B cell (primary cell): ENCODE results near the gene BAIAP3. TPM values are rescaled to one million over a fixed set of nuclear protein-coding genes. Genes with fewer than 3 reads are reported as not detected.
"Not testable (repeated sequence)": the region's sequence is repeated elsewhere in the genome, so short reads cannot be mapped to it uniquely, and the experiment has no call there.

Experiments used
- ATAC-seq: fragments of 200-7000 bp; cut with Tn5 transposase; one replicate; pipeline ENCODE4 v1.10.0; 2021; ENCODE audit warnings: low read depth, mild to moderate bottlenecking, moderate number of reproducible peaks, moderate library complexity
- CTCF ChIA-PET: fragments of 350-600 bp; sonication (Branson Sonifier 250); formaldehyde crosslinking; loops from one replicate; lab custom pipeline; 2021; ENCODE audit warnings: antibody characterized with exemption, inconsistent platforms; lab: Charles Lee
- POLR2A ChIA-PET: fragments of 350-600 bp; sonication (Branson Sonifier 250); formaldehyde crosslinking; loops from one replicate; lab custom pipeline; 2021; ENCODE audit warnings: antibody characterized with exemption; lab: Charles Lee
- DNase-seq: peaks from one replicate; pipeline ENCODE4 v3.0.0; 2013
- H2AFZ ChIP-seq: 2 replicates; pipeline ENCODE4 v1.6.1; 2012; ENCODE audit warnings: mild to moderate bottlenecking, low read depth, low read length; ENCODE audit not compliant: insufficient read depth, poor library complexity, severe bottlenecking
- H3K27ac ChIP-seq, 2 donors: 1 replicate in 1 of 2; 2 replicates in 1 of 2; pipeline ENCODE4 v1.5.1; 2012 to 2013; ENCODE audit warnings: low read length in 2 of 2, mild to moderate bottlenecking in 2 of 2, moderate library complexity in 1 of 2
- H3K27me3 ChIP-seq, 4 experiments: fragments of 200-600 bp in 1 of 4; sonication (generic) in 1 of 4; replicated peaks in 1 of 4; 1 replicate in 2 of 4; 2 replicates in 2 of 4; pipeline versions ENCODE4 v1.6.1 to v1.7.0; 2013 to 2016; ENCODE audit warnings: low read length in 3 of 4, mild to moderate bottlenecking in 2 of 4, mixed read lengths in 1 of 4, moderate library complexity in 1 of 4; ENCODE audit not compliant: insufficient read depth in 4 of 4, control insufficient read depth in 3 of 4; ENCODE audit errors: control extremely low read depth in 1 of 4
- H3K36me3 ChIP-seq, 2 experiments: replicated peaks in 1 of 2; 1 replicate in 1 of 2; 2 replicates in 1 of 2; pipeline versions ENCODE4 v1.6.1 to v1.7.1; 2013; ENCODE audit warnings: low read length in 1 of 2; ENCODE audit not compliant: insufficient read depth in 2 of 2, control insufficient read depth in 1 of 2; ENCODE audit errors: control extremely low read depth in 1 of 2, extremely low read depth in 1 of 2
- H3K4me1 ChIP-seq, 2 donors: fragments of 200-600 bp in 1 of 2; sonication (generic) in 1 of 2; 1 replicate in 1 of 2; 2 replicates in 1 of 2; pipeline versions ENCODE4 v1.5.1 to v1.6.1; 2013 to 2017; ENCODE audit warnings: low read length in 2 of 2; ENCODE audit not compliant: control insufficient read depth in 2 of 2, insufficient read depth in 2 of 2
- H3K4me2 ChIP-seq: replicated peaks from 2 replicates; pipeline ENCODE3; 2012; ENCODE audit warnings: mild to moderate bottlenecking, low read depth, low read length; ENCODE audit not compliant: poor library complexity, severe bottlenecking
- H3K4me3 ChIP-seq, 5 experiments: fragments of 200-600 bp in 1 of 5; sonication (generic) in 1 of 5; 1 replicate in 3 of 5; 2 replicates in 2 of 5; pipeline versions ENCODE4 v1.5.1 to v1.7.0; 2011 to 2016; ENCODE audit warnings: low read length in 4 of 5, mild to moderate bottlenecking in 4 of 5, low read depth in 2 of 5, control low read depth in 1 of 5, moderate library complexity in 1 of 5; ENCODE audit not compliant: insufficient read depth in 1 of 5; ENCODE audit errors: control extremely low read depth in 1 of 5, extremely low read depth in 1 of 5
- H3K79me2 ChIP-seq: fragments of 200-600 bp; sonication (generic); one replicate; pipeline ENCODE4 v1.6.0; 2016; ENCODE audit warnings: low read length; ENCODE audit not compliant: control insufficient read depth, insufficient read depth
- H3K9ac ChIP-seq: fragments of 200-600 bp; sonication (generic); 2 replicates; pipeline ENCODE4 v1.6.1; 2017; ENCODE audit warnings: mild to moderate bottlenecking, low read length, moderate library complexity
- H3K9me3 ChIP-seq, 3 donors: one replicate each; pipeline versions ENCODE4 v1.6.1 to v1.7.1; 2013; ENCODE audit warnings: low read length in 2 of 3; ENCODE audit not compliant: control insufficient read depth in 2 of 3, insufficient read depth in 1 of 3; ENCODE audit errors: control extremely low read depth in 1 of 3
- H4K20me1 ChIP-seq: 2 replicates; pipeline ENCODE4 v1.6.0; 2012; ENCODE audit warnings: mild to moderate bottlenecking, low read length; ENCODE audit not compliant: insufficient read depth, control insufficient read depth, poor library complexity, severe bottlenecking
- H3K27ac Mint-ChIP-seq: one replicate; pipeline ENCODE4 v1.8.0; 2021; ENCODE audit warnings: mixed read lengths
- H3K27me3 Mint-ChIP-seq: one replicate; pipeline ENCODE4 v1.8.0; 2021; ENCODE audit warnings: mixed read lengths
- H3K4me1 Mint-ChIP-seq: one replicate; pipeline ENCODE4 v1.8.0; 2021; ENCODE audit warnings: mixed read lengths
- H3K4me3 Mint-ChIP-seq: one replicate; pipeline ENCODE4 v1.8.0; 2021; ENCODE audit warnings: mixed read lengths
- H3K9me3 Mint-ChIP-seq: one replicate; pipeline ENCODE4 v1.8.0; 2022; ENCODE audit warnings: mixed read lengths; ENCODE audit not compliant: insufficient read depth
- CTCF ChIP-seq: fragments of 200-600 bp; IDR thresholded peaks from one replicate; pipeline ENCODE4 v1.8.0; 2022; ENCODE audit warnings: antibody characterized with exemption, mild to moderate bottlenecking
- EZH2 ChIP-seq: IDR thresholded peaks from 2 replicates; pipeline ENCODE4 v1.6.1; 2012; ENCODE audit warnings: borderline replicate concordance, low read depth, mild to moderate bottlenecking, moderate library complexity, low read length; ENCODE audit not compliant: insufficient read depth, poor library complexity, severe bottlenecking
- WGBS: methylation state at CpG from one replicate; pipeline ENCODE4 v1.1.5; 2013; ENCODE audit warnings: missing lambda C conversion rate; ENCODE audit not compliant: insufficient coverage; 5-methylcytosine and 5-hydroxymethylcytosine counted together
- intact Hi-C: fragments of 100-400 bp; cut with micrococcal nuclease; formaldehyde crosslinking; loops from one replicate; pipeline ENCODE4 v1.10.0; 2022
- polyA plus RNA-seq: library from polyadenylated mRNA; depleted of rRNA; stranded (reverse); fragments of >200 nt; gene quantifications from 2 replicates; pipeline ENCODE4 v1.2.3, GENCODE V29; 2012
- total RNA-seq, 2 donors: library from RNA; stranded (reverse); fragments of 120-200 nt in 1 of 2; gene quantifications; 1 replicate in 1 of 2; 2 replicates in 1 of 2; pipeline versions ENCODE4 v1.2.3 to v1.2.4, GENCODE V29; 2013 to 2022

Gene BAIAP3
- total and polyA plus RNA-seq, 2 donors (not counting 1 experiment from before 2014, with no cell fraction given), result 119 to 130 TPM

- peaks cover 13 to 45% of the 10 kb centered on the region in 2 donors for H3K4me1 ChIP-seq
- H3K4me1 Mint-ChIP-seq, result peaks cover 15% of the 10 kb centered on the region
- no peak overlapping the region for H3K9ac ChIP-seq
- H4K20me1 ChIP-seq, result peaks cover 25% of the 10 kb centered on the region
- H3K9me3 ChIP-seq, result peaks cover 0 to 14% (median 3%) of the 10 kb centered on the region in 3 donors
- peaks cover 3% of the 10 kb centered on the region for H3K27me3 Mint-ChIP-seq
- H3K36me3 ChIP-seq, result peaks cover 0 to 30% of the 10 kb centered on the region in 2 experiments
- peak overlapping the region; percentile 40 for H3K4me2 ChIP-seq
- peak overlapping the region; percentile 53 for H3K4me3 Mint-ChIP-seq
- DNase-seq (no peak), ATAC-seq (peak; percentile 3)
- intact Hi-C loops, result no loop called here
- H3K9me3 Mint-ChIP-seq, result no peaks in the 10 kb centered on the region
- peak overlapping the region; percentile 76 for H3K27ac Mint-ChIP-seq
- peak overlapping the region; percentile 73 to 84 for H3K27ac ChIP-seq
- no peak overlapping the region for H2AFZ ChIP-seq
- peaks cover 3% of the 10 kb centered on the region for H3K79me2 ChIP-seq
- WGBS, result 74% methylated on average over 17 of the region's 17 CpGs
- ChIA-PET POLR2A (interaction anchor here (0.7 to 1.4 kb wide), 6 partner anchors 15 to 27 kb away, joined by 3 to 5 read pairs (median 4); partner anchors contain the start of gene UBE2I), CTCF (interaction anchor here (1.4 to 1.6 kb wide), 2 partner anchors 11 to 15 kb away, joined by 3 to 5 read pairs; no protein-coding TSS in a partner anchor)
- TF ChIP-seq CTCF (no peak), EZH2 (no peak)
- H3K4me3 ChIP-seq, result no peak overlapping the region
- peaks cover 0 to 13% (median 3%) of the 10 kb centered on the region in 4 experiments for H3K27me3 ChIP-seq
Measured at GRCh38 chr16:1326946-1327618, 6.4 kb upstream of the BAIAP3 start.

GRCh38 chr16:1327619-1327947 is 5.9 kb upstream of the BAIAP3 start:
- no peaks in the 10 kb centered on the region for H3K9me3 Mint-ChIP-seq
- Histone ChIP-seq H4K20me1 (peaks cover 25% of the 10 kb centered on the region), H2AFZ (no peak overlapping the region), H3K9ac (no peak overlapping the region), H3K4me3 (no peak overlapping the region), H3K27ac (peak overlapping the region; percentile 73 to 84), H3K27me3 (peaks cover 0 to 18% (median 5%) of the 10 kb centered on the region in 4 experiments), H3K4me2 (peak overlapping the region; percentile 40), H3K4me1 (peaks cover 18 to 50% of the 10 kb centered on the region in 2 donors), H3K36me3 (peaks cover 0 to 27% of the 10 kb centered on the region in 2 experiments), H3K79me2 (peaks cover 3% of the 10 kb centered on the region), H3K9me3 (peaks cover 0 to 14% (median 3%) of the 10 kb centered on the region in 3 donors)
- CTCF ChIA-PET, result no interaction called here
- POLR2A ChIA-PET, result interaction anchor here (1.3 kb wide), 1 partner anchor 24 kb away, joined by 4 read pairs; no protein-coding TSS in a partner anchor
- ATAC-seq (no peak), DNase-seq (no peak)
- H3K27me3 Mint-ChIP-seq, result peaks cover 3% of the 10 kb centered on the region
- 93% methylated on average over 5 of the region's 5 CpGs for WGBS
- no peak overlapping the region for H3K4me3 Mint-ChIP-seq
- intact Hi-C loops, result no loop called here
- H3K27ac Mint-ChIP-seq, result no peak overlapping the region
- peaks cover 17% of the 10 kb centered on the region for H3K4me1 Mint-ChIP-seq
- TF ChIP-seq CTCF (no peak), EZH2 (no peak)

GRCh38 chr16:1328136-1328535 is 5.3 kb upstream of the BAIAP3 start:
- H3K4me3 ChIP-seq, H3K4me2 ChIP-seq, CTCF ChIA-PET, H3K9ac ChIP-seq, H3K27me3 Mint-ChIP-seq, intact Hi-C loops, H3K79me2 ChIP-seq, H3K4me3 Mint-ChIP-seq, H3K9me3 Mint-ChIP-seq, DNase-seq, POLR2A ChIA-PET, H2AFZ ChIP-seq, H3K27ac ChIP-seq, ATAC-seq: not testable (repeated sequence)
- Mint-ChIP-seq H3K4me1 (peaks cover 20% of the 10 kb centered on the region), H3K27ac (peak overlapping the region; percentile 26)
- Histone ChIP-seq H4K20me1 (peaks cover 25% of the 10 kb centered on the region), H3K27me3 (peaks cover 0 to 23% (median 7%) of the 10 kb centered on the region in 4 experiments), H3K9me3 (peaks cover 0 to 18% (median 3%) of the 10 kb centered on the region in 3 donors), H3K4me1 (peaks cover 24 to 56% of the 10 kb centered on the region in 2 donors), H3K36me3 (peaks cover 0 to 26% of the 10 kb centered on the region in 2 experiments)
- WGBS, result 95% methylated on average over 20 of the region's 20 CpGs
